NCI-H69 (cell line): ENCODE data around the gene ANO3.
"Not testable (repeated sequence)": the region's sequence is repeated elsewhere in the genome, so short reads cannot be mapped to it uniquely, and the experiment has no call there.

Source experiments
- DNase-seq: peaks from one replicate; lab custom pipeline; 2025; lab: John Stamatoyannopoulos, UW

ANO3 gene

DNA sequence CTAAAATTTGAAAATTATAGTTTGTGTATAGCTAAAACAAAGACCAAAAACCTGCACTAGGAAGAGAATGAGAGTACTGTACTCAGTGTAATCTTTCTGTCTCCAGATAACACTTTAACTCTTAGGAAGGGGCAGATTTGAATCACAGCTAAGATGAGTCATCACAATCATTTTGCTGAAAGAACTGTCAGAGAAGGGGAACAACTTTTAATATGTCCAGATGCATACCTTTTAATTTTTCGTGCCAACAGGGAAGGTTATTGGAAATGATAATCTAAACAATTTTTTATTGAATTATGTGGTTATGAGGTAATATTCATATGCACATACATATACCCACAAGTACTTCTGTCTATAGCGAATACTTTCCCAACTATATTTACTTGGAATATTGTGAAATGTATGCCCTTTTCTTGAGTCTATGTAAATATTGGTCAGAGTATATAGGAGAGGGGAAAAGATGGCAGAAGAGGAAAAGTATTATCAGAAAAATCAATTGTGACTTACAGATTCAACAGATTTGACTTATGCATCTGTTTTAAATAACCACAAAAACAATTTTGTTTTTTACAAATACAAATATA lies 291.2 kb downstream of the ANO3 start:
- peak; percentile 27 for DNase-seq

DNA sequence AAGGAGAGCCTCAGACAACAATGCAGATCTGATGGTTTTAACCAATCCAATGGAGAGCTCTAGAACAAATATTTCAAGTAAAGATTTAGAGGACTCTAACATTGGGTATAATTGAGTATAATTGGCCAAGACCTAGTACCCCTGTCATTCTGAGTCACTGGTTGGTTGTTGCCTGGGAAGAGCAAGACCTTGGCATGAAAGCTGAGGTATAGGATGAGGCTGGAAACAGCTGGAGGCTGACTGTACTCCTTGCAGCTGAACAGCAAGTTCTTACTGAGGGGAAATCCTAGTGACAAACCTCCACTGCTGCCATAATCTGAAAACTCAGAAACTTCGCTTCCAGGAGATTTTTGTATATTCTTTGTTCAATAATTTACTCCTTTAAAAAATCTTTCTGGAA lies 294.4 kb downstream of the ANO3 start:
- DNase-seq, result no peak

DNA sequence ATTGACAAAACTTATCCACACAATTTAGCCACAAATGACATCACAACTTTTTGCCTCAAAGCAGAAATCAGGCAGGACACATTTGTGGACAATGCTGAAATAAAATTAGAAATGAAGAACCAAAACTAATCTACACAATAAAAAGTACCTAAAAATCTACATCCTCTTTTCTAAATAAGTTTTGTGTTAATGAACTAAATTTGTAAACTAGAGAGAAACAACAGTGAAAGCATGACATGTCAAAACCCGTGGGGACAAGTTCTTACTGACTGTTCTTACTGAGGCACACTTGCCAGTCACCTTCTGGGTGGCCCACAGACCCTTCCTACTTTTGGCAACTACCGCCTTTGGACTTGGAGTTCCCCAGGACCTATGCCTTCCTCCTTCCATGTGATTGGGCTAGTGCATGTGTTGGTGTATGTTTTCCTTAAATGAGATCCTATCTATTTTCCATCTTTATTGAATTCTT lies 300.8 kb downstream of the ANO3 start:
- DNase-seq, result no peak

DNA sequence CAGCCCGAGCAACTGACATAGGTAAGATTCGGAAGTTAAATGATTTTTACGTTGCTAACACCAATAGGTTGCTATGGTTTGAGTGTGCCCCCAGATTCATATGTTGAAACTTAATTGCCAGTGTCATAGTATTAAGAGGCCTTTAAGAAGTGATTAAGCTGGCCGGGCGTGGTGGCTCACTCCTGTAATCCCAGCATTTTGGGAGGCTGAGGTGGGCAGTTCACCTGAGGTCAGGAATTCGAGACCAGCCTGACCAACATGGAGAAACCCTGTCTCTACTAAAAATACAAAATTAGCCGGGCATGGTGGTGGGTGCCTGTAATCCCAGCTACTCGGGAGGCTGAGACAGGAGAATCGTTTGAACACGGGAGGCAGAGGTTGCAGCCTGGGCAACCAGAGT lies 311.4 kb downstream of the ANO3 start:
- not testable (repeated sequence) for DNase-seq

DNA sequence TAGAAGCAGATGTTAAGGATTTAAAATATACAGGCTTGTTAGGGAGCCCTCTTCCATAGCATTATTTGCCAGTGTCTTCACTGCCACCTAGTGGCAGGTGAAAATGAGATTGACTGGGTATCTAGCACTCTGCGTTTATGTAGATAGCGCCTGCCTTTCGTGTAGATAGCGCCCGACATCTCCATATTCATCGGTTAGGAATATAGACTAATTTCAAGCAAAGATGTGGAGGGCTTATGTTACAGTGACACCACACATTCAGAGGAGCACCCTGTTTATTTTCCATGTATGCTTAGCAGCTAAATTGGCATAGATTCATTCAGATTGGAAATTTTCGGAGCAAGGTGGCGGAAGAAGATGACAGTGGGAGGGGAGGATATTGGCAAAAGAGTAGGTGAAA lies 318.0 kb downstream of the ANO3 start:
- peak; percentile 89 for DNase-seq

DNA sequence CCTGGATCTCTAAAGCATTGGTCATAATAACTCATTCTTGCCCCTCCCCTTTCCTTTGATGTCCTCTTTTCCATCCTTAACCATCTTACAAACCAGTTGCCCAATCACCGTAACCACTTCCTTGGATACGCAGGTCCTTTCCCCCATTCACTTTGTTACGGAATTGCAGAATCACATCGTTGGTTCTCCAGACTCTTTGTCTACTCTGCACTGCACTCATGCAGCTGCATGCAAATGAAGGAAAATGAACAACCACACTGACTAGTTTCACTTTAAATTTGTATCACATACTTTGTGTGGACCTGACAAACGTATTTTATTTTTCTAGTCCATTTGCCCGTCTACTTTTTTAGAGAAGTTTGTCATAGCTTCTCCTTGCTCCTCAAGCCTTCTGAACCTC lies 320.0 kb downstream of the ANO3 start:
- DNase-seq, result no peak

DNA sequence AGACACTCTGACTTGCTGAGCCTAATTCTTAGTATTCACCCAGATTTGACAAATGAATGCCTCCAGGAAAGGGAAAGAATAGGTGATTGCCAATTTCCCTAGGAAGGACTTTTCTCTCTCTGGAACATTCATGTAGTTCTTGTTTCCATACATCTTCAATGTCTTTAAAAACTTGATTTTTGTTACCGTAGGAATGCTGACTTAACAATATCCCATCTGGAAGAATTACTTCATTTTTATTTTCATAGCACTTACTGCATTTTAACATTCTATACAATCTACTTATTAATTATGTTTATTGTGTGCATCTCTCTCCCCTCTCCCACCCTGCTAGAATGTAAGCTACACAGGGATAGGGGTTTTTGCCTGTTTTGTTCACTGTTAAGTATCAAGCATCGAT lies 323.4 kb downstream of the ANO3 start:
- DNase-seq, result no peak

DNA sequence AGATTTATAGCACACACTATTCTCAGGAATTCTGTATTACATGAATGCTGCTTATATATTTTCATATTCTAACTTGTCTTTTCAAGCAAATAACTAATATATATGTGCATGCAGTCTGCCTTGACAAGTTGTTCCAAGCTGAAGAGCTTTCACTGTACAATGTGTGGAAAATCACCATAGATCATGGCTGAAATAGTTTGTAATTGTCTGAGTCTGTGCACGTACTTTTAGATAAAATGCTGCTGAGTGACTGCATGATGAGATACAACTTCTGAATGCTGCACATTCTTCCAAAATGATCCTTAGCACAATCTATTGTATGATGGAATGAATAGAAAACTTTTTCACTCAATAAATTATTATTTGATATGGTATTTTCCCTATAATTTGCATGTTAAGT lies 331.0 kb downstream of the ANO3 start:
- no peak for DNase-seq

DNA sequence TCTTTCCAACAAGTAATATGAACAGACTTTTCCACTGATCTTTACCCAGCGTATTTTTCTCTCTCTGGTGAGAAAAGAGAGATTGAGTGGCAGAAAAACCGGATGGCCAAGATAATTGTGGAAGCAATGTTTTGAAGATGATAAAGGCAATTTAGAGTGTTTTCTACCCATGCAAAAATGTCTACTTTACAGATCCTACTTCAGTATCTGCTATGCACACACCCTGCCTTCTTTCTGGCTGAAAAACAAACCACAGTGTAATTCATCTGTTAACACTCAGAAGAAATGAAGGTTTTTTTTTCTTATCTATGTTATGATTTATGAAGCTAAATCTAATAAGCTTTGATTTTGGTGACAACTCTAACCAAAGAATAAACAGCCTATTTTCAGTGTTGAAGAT lies 333.1 kb downstream of the ANO3 start:
- DNase-seq, result no peak

DNA sequence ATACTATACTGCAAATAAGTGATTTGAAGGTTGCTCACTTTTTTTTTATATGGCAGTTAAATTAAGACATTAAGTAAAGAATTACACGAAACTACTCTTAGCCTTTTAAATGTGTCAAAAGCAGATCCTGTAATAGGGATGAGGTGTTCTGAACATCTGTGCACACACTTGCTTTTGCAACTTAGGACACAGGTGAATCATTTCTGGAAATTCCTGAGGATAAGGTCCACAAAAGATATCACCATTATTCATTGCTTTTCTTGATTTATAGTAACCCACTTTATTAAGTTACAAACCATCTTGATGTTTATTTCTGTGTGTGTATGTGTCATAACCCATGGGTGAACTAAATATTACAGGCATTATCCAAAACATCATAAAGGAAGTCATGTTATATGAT lies 334.0 kb downstream of the ANO3 start:
- DNase-seq, result no peak

DNA sequence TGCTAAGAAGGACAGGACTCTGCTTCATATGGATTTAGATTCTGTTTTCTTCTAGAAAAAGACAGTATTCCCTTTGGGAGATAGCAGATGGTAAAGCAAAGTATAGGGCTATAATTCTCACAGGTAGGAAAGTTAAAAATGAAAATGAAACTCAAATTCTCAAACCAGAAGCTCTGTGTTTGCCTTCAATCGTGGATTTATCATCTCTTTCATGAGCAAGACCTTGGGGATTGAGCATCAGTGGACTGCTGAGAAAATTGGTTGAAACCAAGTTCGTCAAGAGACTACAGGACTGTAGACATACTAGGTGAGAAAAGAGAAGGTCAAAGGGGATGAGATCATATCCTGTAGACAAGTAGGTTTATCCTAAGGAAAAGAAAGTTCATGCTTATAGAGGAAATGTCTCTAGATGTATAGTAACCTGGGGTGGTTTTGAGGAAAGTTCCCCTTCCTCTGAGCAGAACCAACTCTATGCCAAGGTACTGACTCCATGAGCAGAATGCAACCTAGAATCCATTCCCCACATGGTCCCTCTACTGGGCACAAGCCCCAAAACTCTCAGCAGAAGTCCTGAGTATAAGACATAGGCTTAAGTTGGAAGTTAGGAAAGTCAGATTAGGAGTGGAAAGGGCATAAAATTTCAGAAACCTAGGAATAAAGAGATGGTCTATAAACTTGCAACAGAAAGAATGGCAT lies 343.5 kb downstream of the ANO3 start:
- DNase-seq, result no peak

DNA sequence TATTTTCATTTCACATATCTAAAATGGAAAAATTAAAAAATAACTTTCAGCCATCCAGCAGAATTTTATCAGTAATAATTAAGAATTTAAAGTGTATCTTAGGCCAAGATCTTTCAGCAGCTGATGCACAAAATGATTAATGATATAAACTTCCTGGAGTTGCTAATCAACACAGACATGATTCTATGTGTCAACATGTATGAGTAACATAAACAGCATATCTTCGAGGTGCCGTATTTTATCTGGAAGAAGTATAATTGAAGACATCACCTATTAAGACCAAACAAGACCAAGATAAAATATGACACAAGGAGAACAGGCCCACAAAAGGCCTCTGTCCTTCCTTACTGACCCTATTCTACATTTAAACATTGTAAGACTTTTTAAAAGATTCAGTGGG lies 344.7 kb downstream of the ANO3 start:
- DNase-seq, result no peak

DNA sequence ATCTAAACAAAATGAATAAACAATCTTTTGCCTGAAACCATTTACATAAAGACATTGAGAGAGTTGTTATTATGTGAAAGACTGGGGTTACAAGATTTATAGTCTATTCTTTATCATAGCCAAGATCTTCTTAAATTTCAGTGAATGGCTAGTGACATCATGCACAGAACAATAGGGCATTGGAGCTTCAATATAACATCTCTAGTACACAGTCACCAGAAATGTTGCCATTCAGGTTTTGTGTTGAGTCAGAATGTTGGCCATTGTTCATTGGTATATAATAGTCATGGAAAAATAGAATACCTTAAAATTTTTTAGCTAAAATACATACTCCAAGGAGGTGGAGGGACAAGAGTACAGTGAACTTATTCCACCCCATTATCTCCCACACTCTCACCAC lies 345.6 kb downstream of the ANO3 start:
- DNase-seq, result no peak

DNA sequence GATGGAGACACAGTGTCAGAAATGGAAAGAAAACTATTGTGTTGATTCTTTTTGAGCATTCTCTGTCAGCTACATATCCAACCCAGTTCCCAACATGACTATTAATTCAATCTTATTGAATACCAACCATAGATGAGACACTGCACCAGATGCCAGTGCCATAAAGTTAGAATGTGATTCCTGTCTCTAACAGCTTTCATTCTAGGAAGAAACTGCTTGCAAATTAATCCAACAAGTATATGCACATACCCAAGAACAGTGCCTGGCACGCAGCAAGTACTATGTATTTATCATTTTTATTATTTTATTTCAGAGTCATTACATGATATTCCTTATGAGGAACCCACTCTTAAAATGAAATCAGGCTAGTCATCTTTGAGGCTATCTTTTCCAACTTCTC lies 355.4 kb downstream of the ANO3 start:
- DNase-seq, result no peak

DNA sequence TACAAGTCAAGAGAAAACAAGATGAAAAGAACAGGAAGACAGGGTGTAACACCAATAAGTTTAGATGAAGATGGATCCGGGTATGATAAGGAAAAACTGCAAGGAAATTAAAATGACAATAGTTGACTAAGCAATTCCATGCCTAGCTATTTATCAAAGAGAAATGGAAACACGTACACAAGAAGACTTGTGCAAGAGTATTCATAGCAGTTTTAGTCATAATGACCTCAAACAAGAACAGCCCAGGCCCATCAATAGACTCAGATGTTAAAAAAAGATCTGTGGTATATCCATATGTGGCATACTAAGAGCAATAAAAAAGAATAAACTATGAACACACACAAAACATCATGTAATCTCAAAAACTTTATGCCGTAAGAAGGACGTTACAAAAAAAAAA lies 356.8 kb downstream of the ANO3 start:
- no peak for DNase-seq

DNA sequence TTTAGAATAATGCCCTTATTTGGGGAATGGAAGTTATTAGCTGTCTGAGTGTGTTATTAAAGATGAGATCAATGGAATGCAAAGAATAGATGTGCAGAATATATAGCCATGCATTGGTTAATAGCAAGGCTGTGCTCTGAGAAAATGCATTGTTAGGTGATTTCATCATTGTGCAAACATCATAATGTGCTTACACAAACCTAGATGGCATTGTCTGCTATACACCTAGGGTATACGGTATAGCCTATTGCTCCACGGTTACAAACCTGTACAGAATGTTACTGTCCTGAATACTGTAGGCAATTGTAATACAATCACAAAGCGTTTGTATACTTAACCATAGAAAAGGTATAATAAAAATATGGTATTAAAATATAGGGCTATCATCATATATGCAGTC lies 364.4 kb downstream of the ANO3 start:
- peak; percentile 84 for DNase-seq

DNA sequence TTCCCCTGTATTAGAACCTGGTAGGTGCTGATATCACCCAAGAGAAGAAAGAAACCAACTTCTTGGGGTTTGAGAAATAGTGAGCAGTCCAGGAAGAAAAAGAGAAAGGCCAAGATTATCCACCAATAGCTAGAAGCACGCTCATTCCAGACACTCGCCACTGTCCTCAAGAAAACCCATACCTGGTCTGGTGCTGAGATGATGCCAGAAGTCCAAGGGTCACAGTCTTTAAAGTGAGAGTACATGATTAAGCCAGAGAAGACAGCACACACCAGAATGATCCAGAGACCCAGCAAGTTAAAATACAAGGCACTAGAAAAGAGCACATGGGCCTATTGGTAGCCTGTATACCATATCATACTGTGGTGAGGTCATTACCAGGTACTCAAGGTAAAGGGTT lies 366.3 kb downstream of the ANO3 start:
- no peak for DNase-seq

DNA sequence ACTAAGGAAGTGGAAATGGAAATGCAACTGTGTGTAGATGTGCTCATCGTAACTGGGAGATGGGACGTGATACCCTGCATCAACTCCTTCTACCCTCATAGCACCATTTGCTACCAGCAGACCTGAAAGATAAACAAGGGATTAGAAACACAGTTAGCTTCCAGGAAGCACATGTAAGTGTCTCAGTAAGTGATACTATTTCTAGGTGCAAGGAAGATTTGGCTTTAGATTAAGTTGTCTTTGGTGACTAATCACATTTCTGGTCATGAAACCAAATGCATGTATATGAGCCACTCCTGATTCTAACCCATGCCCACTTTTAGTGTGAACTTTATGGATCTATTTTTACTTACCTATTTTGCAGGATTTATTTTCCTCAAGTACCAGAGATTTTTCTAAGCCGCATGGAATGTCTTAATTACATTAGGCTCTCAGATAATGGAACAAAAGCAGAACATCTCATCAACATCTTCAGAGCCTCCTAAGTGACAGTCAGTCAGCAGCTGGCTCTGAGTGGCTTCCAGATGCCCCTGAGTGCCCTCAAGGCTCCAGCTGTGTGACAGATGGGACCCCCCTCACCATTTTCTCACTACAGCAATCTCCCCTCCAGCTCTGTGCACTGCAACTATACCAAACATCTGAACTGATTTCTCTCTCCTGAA lies 368.8 kb downstream of the ANO3 start:
- DNase-seq, result peak; percentile 12

DNA sequence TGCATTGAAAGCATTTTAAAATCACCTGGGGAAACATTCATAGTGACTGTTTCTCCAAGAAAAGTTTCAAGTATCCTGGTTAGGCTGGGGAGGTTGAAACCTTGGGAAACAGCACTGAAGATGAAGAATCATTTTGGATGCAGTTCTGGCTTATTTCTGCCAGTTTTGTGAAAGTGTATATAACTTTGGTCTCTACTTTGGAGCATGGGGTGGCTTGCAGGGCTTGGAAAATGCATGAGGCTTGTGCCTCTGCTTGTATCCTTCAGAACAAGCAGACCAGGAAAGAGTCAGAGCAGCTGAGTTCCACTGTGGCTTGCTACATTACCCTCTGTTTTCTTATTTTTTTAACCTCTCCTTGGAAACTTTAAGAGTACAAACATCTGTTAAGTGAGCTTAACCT lies 370.5 kb downstream of the ANO3 start:
- no peak for DNase-seq

DNA sequence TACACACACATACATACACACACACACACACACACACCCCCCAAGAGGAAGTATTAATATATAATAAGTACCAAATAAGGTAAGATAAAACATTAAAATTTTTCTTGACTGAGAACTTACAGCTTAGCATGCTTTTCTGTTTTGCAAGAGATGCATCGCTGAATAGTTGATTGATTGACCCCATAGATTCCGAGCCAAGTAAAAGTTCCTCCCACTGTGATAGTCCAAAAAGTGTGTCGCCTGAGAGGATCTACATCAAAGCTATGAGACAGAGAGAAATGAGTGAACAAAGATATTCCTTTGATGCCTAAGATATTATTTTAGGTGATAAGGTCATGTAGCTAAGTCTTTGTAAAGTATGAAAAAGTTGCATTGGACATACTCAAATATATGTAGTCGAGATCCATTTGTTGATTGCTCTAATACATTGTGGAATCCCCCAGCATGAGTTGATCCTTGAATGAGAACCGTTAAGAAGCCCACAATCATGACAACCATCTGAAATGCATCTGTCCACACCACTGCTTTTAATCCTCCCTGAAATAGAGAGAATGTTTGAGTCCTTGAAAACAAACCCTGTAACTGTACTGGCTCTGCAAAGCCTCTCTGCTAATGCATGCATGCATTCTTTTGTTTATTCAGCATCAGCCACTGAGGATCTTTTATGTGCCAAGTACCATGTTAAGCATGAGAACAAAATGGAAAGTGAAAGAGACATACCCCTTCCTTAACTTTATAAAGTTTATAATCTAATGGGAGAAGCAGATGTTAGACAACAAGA lies 371.7 kb downstream of the ANO3 start:
- DNase-seq, result no peak

DNA sequence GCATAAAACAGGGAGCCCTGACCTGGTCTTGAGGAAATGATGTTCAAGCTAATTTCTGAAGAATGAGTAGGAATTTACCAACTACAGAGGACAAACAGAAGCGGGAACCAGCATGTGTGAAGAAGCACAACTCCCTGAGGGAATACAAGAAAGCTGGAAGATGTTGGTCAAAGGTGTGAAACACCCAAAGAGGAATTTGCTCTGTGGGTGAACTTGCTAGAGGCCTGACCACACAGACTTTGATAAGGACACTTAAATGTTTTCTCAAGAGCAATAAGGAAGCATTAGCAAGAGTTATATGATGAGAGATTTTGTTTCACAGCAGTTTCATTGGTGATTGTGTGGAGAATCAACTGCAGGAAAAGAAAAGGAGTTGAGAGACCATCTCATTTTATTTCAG lies 372.3 kb downstream of the ANO3 start:
- DNase-seq, result no peak

DNA sequence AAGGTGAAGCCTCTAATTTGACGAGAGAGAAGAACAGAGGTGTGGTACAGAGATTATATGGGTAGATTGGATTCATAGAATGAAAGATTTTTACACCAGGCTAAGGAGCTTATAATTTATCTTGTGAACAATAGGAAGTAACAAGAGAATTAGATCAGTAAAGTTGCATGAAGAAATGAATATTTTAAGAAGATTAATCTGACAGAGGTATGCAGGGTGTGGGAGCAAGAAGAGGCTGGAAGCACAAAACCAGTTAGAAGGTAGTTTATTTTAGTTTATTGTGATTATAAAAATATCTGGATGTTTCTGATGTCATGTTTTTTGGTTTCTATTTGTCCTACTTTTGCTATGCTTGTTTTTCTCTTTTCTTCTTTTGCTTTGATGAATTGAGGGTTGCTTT lies 374.3 kb downstream of the ANO3 start:
- DNase-seq, result no peak
